Brain microvascular endothelial cell (primary cell): ENCODE measurements around the gene TMEM126B.
"Not testable (repeated sequence)": the region's sequence is repeated elsewhere in the genome, so short reads cannot be mapped to it uniquely, and the experiment has no call there.

Experiments
- DNase-seq: peaks from one replicate; pipeline ENCODE4 v3.0.0-alpha.2; 2020
- H3K27ac ChIP-seq: fragments of 250-450 bp; sonication (Bioruptor Pico); 2 replicates; pipeline ENCODE4 v1.5.1; 2020; ENCODE audit warnings: mild to moderate bottlenecking, moderate library complexity
- H3K27me3 ChIP-seq: fragments of 250-450 bp; sonication (Bioruptor Pico); replicated peaks from 2 replicates; pipeline ENCODE4 v1.5.1; 2020; ENCODE audit warnings: mild to moderate bottlenecking
- H3K36me3 ChIP-seq: fragments of 250-450 bp; sonication (Bioruptor Pico); replicated peaks from 2 replicates; pipeline ENCODE4 v1.5.1; 2020; ENCODE audit warnings: mild to moderate bottlenecking
- H3K4me3 ChIP-seq: 2 replicates; pipeline ENCODE4 v1.5.1; 2011; ENCODE audit warnings: low read depth, mild to moderate bottlenecking, control low read depth, low read length, moderate library complexity
- in situ Hi-C: cut with HindIII; loops from 2 replicates; pipeline ENCODE4 v1.10.0; 2017; ENCODE audit warnings: low sequenced_read_pairs, low pct_ligation_motif_present
- TF ChIP-seq, protein P1 (sequence below): IDR thresholded peaks from 2 replicates; pipeline ENCODE4 v1.5.1; 2011; ENCODE audit warnings: low read depth, mild to moderate bottlenecking, moderate library complexity, low read length, control low read depth, inconsistent platforms; ENCODE audit errors: missing control alignments

The TMEM126B gene

DNA sequence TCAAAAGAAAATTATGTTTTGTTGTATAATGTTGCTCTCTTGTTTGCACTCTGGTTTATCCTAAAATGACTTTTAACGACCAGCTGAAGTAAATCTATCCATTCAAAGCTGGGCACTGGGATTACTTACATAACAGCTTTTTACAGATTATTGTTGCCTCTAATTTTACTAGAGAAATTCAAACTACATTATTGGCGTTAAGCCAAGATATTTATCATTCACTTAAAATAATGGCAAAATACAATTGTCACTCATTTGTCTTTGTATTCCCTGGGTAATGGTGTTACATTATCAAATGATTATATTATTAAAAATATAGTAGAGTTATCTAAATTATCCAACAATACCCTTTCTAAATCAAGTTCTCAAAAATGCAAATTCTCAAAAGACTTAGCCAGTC lies 31.5 kb upstream of the TMEM126B start:
- H3K27me3 ChIP-seq: no peaks in the 10 kb centered on the region
- DNase-seq: no peak
- no peak overlapping the region for H3K4me3 ChIP-seq
- TF ChIP-seq, protein P1, sequence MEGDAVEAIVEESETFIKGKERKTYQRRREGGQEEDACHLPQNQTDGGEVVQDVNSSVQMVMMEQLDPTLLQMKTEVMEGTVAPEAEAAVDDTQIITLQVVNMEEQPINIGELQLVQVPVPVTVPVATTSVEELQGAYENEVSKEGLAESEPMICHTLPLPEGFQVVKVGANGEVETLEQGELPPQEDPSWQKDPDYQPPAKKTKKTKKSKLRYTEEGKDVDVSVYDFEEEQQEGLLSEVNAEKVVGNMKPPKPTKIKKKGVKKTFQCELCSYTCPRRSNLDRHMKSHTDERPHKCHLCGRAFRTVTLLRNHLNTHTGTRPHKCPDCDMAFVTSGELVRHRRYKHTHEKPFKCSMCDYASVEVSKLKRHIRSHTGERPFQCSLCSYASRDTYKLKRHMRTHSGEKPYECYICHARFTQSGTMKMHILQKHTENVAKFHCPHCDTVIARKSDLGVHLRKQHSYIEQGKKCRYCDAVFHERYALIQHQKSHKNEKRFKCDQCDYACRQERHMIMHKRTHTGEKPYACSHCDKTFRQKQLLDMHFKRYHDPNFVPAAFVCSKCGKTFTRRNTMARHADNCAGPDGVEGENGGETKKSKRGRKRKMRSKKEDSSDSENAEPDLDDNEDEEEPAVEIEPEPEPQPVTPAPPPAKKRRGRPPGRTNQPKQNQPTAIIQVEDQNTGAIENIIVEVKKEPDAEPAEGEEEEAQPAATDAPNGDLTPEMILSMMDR: no peak
- H3K36me3 ChIP-seq: no peaks in the 10 kb centered on the region
- no peak overlapping the region for H3K27ac ChIP-seq
- in situ Hi-C loops: no loop called here

DNA sequence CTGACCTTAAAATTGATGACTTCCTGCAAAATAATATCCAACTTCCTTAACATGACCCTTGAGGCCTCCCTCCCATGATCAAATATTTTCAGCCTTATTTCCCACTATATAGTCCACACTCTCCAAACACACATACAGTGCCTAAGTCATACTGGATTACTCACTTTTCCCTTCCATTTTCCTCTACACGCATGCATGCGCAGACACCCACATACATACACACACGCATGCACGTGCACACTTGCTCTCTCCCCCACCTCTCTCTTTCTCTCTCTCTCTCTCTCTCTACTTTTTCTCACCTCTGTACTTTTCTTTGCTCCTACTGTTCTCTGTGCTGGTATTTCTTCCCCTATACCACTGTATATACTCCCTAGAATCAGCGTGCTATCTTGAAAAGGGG lies 29.3 kb upstream of the TMEM126B start:
- in situ Hi-C loops: no loop called here
- no peak overlapping the region for H3K27ac ChIP-seq
- H3K4me3 ChIP-seq: no peak overlapping the region
- no peaks in the 10 kb centered on the region for H3K36me3 ChIP-seq
- no peak for DNase-seq
- TF ChIP-seq, protein P1: no peak
- no peaks in the 10 kb centered on the region for H3K27me3 ChIP-seq

DNA sequence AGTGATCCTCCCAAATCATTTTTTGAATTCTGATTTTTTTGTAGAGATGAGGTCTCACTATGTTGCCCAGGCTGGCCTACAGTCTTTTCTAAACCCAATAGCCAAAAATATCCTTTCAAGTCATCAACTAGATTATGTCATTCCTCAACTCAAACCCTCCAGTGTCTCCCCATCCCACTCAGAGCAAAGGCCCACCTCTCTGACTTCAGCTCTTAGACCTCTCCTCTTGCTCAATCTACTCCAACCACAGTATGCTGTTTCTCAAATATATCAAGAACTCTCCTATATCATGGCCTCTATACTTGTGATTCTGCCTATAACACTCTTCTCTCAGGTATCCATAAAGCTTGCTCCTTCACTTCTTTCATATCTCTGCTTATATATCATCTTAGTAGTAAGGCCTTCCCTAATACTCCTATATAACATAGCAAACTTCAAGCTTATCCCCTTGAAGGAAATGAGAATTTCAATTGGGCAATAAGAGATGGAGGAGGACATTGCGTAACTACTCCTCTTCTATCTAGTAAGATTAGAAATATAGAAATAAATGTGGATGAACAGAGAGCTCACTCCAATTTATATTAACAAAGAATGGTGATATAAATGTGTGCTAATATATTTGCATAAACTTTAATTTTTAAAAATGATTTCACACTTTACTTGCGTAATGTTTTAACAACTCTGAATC lies 25.7 kb upstream of the TMEM126B start:
- no peak for DNase-seq
- no peak overlapping the region for H3K27ac ChIP-seq
- H3K4me3 ChIP-seq: no peak overlapping the region
- no peaks in the 10 kb centered on the region for H3K36me3 ChIP-seq
- in situ Hi-C loops: no loop called here
- H3K27me3 ChIP-seq: no peaks in the 10 kb centered on the region
- TF ChIP-seq, protein P1: no peak

DNA sequence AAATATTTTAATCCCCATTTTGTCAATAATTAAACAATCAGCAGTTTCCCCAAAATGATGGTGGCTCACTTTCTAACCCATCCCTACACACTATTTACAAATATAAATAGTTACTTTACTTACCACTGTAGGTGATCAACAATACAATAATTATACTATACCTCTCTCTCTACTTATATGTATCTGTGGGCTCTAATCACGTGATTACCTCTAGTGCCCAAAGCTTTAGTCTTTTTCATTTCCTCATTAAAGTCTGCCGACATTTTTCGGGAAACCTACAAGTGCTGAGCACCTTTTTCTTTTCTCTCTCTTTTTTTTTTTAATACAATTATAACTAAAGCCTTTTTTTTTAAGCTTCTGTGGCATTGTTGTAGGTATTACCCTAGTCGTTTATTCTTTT lies 25.2 kb upstream of the TMEM126B start:
- TF ChIP-seq, protein P1: no peak
- DNase-seq: no peak
- no peaks in the 10 kb centered on the region for H3K27me3 ChIP-seq
- no peak overlapping the region for H3K27ac ChIP-seq
- H3K4me3 ChIP-seq: no peak overlapping the region
- in situ Hi-C loops: no loop called here
- no peaks in the 10 kb centered on the region for H3K36me3 ChIP-seq

DNA sequence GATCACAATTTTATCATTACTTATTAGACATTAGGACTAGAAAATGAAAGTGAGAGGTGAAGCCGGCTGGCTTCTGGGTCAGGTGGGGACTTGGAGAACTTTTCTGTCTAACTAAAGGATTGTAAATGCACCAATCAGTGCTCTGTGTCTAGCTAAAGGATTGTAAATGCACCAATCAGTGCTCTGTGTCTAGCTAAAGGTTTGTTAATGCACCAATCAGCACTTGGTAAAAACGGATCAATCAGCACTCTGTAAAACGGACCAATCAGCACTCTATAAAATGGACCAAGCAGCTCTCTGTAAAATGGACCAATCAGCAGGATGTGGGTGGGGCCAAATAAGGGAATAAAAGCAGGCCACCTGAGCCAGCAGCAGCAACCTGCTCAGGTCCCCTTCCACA lies 22.2 kb upstream of the TMEM126B start:
- in situ Hi-C loops, H3K27ac ChIP-seq, H3K4me3 ChIP-seq, H3K36me3 ChIP-seq, H3K27me3 ChIP-seq, DNase-seq: not testable (repeated sequence)

DNA sequence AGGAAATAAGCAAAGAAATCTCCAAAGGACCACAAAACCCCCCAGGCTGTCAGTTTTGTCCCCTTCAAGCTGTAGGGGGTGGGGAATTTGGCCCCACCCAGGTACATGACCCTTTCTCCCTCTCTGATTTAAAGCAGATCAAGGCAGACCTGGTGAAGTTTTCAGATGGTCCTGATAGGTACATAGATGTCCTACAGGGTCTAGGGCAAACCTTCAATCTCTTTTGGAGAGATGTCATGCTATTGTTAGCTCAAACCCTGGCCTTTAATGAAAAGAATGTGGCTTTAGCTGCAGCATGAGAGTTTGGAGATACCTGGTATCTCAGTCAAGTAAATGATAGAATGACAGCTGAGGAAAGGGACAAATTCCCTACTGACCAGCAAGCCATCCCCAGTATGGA lies 19.8 kb upstream of the TMEM126B start:
- in situ Hi-C loops, DNase-seq, H3K36me3 ChIP-seq, H3K4me3 ChIP-seq, H3K27ac ChIP-seq, H3K27me3 ChIP-seq: not testable (repeated sequence)

DNA sequence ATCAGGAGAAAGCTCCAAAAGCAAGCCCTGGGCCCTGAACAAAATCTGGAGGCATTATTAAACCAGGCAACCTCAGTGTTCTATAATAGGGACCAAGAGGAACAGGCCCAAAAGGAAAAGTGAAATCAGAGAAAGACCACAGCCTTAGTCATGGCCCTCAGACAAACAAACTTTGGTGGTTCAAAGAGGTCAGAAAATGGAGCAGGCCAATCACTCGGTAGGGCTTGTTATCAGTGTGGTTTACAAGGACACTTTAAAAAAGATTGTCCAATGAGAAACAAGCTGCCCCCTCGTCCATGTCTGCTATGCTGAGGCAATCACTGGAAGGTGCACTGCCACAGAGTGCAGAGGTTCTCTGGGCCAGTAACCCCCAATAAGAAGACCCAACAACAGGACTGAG lies 19.1 kb upstream of the TMEM126B start:
- H3K36me3 ChIP-seq, in situ Hi-C loops, H3K27ac ChIP-seq, H3K4me3 ChIP-seq, H3K27me3 ChIP-seq: not testable (repeated sequence)
- DNase-seq: peak; percentile 7

DNA sequence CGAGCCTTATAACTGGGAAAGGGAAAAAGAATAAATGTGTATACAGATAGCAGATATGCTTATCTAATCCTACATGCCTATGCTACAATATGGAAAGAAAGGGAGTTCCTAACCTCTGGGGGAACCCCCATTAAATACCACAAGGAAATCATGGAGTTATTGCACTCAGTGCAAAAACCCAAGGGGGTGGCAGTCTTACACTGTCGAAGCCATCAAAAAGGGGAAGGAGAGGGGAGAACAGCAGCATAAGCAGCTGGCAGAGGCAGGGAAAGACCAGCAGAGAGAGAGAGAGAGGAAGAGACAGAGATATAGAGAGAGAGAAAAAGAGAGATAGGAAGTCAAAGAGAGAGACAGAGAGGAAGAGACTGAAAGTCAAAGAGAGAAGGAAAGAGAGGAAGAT lies 16.8 kb upstream of the TMEM126B start:
- H3K27me3 ChIP-seq, H3K4me3 ChIP-seq, H3K36me3 ChIP-seq, DNase-seq, H3K27ac ChIP-seq, in situ Hi-C loops: not testable (repeated sequence)
